Heart left ventricle (tissue), 13 donors: ENCODE measurements around the gene HMGCS2.

Experiments used
- CTCF ChIP-seq, 12 donors: fragments of 200-600 bp; sonication (generic) in 4 of 12; IDR thresholded peaks; one replicate each; pipeline versions ENCODE4 v1.5.0 to v1.8.0; 2018 to 2022; ENCODE audit warnings: antibody characterized with exemption in 12 of 12, mild to moderate bottlenecking in 5 of 12
- POLR2A ChIP-seq, 2 donors: fragments of 450-650 bp; IDR thresholded peaks; one replicate each; pipeline ENCODE4 v1.6.1; 2017; ENCODE audit warnings: antibody characterized with exemption in 2 of 2, mild to moderate bottlenecking in 2 of 2, moderate library complexity in 2 of 2
- donor health status: ischemic (EF 13 %, LVEDD 7.1; RV severe dilation, severe dysfunction).
- donor health status: DM: no; HTN: yes; CAD: no.
- donor health status: DM: no; HTN: no; CAD: no.
- donor health status: ischemic (EF 25% LVEDD 6.9; RV normal size, moderate dysfunction).
- donor health status: ischemic (EF 25% LVEDD 5.7; RV mildly dilated, moderate dysfunction).
- donor health status: ischemic (EF 35%, LVEDD 5.7; RV mildly dilated, moderate dysfunction).
- donor health status: nonischemic (EF 11% LVEDD 7.7; RV severe dilation, severe dysfunction).
- donor health status: DM: yes; HTN: yes; CAD: no.
- donor health status: PGD.
- donor health status: ischemic (EF 29% LVEDD 5.4; RV normal size, mild dysfunction).
- donor health status: nonischemic (EF 23%, LVEDD 6.1; RV moderate dilation, normal function).

GRCh38 chr1:119778886-119779560 lies 10.3 kb upstream of the HMGCS2 start:
- no peak for TF ChIP-seq POLR2A (IDR thresholded peaks at IDR 0.05)
- TF ChIP-seq CTCF (IDR thresholded peaks at IDR 0.05), result no peak
